Lung (tissue), 12 donors: ENCODE measurements around the gene C1QTNF3. TPM values are rescaled to one million over a fixed set of nuclear protein-coding genes. Genes with fewer than 3 reads are reported as not detected.

Experiments used
- ATAC-seq: fragments of 200-7000 bp; cut with Tn5 transposase; one replicate; pipeline ENCODE4 v1.9.1; 2020; ENCODE audit warnings: moderate number of reproducible peaks; ENCODE audit not compliant: insufficient read depth, low FRiP score
- DNase-seq, 3 donors: peaks; one replicate each; pipeline ENCODE4 v3.0.0-alpha.2; 2013 to 2017
- H3K27ac ChIP-seq, 2 donors: one replicate each; pipeline ENCODE4 v1.5.1; 2013; ENCODE audit warnings: mild to moderate bottlenecking in 2 of 2, moderate library complexity in 2 of 2, control low read depth in 1 of 2, inconsistent platforms in 1 of 2, low read depth in 1 of 2, low read length in 1 of 2
- H3K27me3 ChIP-seq, 3 donors: one replicate each; pipeline ENCODE4 v1.5.1; 2013; ENCODE audit warnings: low read length in 2 of 3; ENCODE audit not compliant: control insufficient read depth in 3 of 3, insufficient read depth in 3 of 3
- H3K36me3 ChIP-seq, 4 donors: one replicate each; pipeline ENCODE4 v1.5.1; 2013; ENCODE audit warnings: low read length in 4 of 4, mild to moderate bottlenecking in 1 of 4, moderate library complexity in 1 of 4; ENCODE audit not compliant: control insufficient read depth in 4 of 4, insufficient read depth in 4 of 4
- H3K4me1 ChIP-seq, 5 donors: one replicate each; pipeline ENCODE4 v1.5.1; 2013; ENCODE audit warnings: low read length in 5 of 5, mild to moderate bottlenecking in 2 of 5, moderate library complexity in 1 of 5; ENCODE audit not compliant: control insufficient read depth in 5 of 5, insufficient read depth in 5 of 5
- H3K4me3 ChIP-seq: one replicate; pipeline ENCODE4 v1.5.1; 2013; ENCODE audit warnings: mild to moderate bottlenecking, control low read depth, moderate library complexity
- H3K9ac ChIP-seq, 2 donors: one replicate each; pipeline ENCODE4 v1.5.1; 2013; ENCODE audit warnings: low read length in 2 of 2, control low read depth in 1 of 2; ENCODE audit not compliant: insufficient read depth in 1 of 2
- H3K9me3 ChIP-seq, 4 donors: one replicate each; pipeline ENCODE4 v1.5.1; 2013; ENCODE audit warnings: low read length in 3 of 4, mild to moderate bottlenecking in 1 of 4, moderate library complexity in 1 of 4; ENCODE audit not compliant: control insufficient read depth in 4 of 4, insufficient read depth in 3 of 4
- CTCF ChIP-seq: IDR thresholded peaks from 2 replicates; pipeline ENCODE4 v1.5.1; 2012; ENCODE audit warnings: mild to moderate bottlenecking; ENCODE audit errors: control extremely low read depth, extremely low read depth
- WGBS, 2 donors: extraction: QIAGEN DNeasy Blood & Tissue Kit; methylation state at CpG; one replicate each; pipeline ENCODE4 v1.1.7; 2013; 5-methylcytosine and 5-hydroxymethylcytosine counted together
- polyA plus RNA-seq, 2 donors: library from polyadenylated mRNA; stranded (reverse); fragments of 200-250 nt; gene quantifications; one replicate each; pipeline ENCODE4 v1.2.1, GENCODE V29; 2013
- total RNA-seq, 2 donors: library from RNA; depleted of rRNA in 1 of 2; stranded (reverse); fragments of >200 nt in 1 of 2; gene quantifications; one replicate each; pipeline ENCODE4 v1.2.1, GENCODE V29; 2014 to 2021
- donor health status: control.
- donor health status: control.
- donor health status: Bipolar disorder and iron deficiency.
- donor health status: healthy.
- donor health status: DM: yes; HTN: yes; CAD: no.

The C1QTNF3 gene
- total and polyA plus RNA-seq, 4 donors, result 0.92 to 20.3 (median 3.9) TPM

GRCh38 chr5:34039398-34040157 is 3.4 kb downstream of the C1QTNF3 start:
- H3K4me1 ChIP-seq, result peaks cover 4 to 28% (median 13%) of the 10 kb centered on the region in 5 donors
- no peak overlapping the region for H3K9ac ChIP-seq
- DNase-seq (no peak), ATAC-seq (peak; percentile 34)
- H3K27me3 ChIP-seq, result peaks cover 0 to 2% (median 0%) of the 10 kb centered on the region in 3 donors
- H3K27ac ChIP-seq, result no peak overlapping the region
- no peaks in the 10 kb centered on the region for H3K9me3 ChIP-seq
- peaks cover 0 to 5% (median 4%) of the 10 kb centered on the region in 4 donors for H3K36me3 ChIP-seq
- no peak for TF ChIP-seq CTCF
- H3K4me3 ChIP-seq, result no peak overlapping the region
- 65 to 79% methylated on average over 10 of the region's 10 CpGs for WGBS, 2 donors

GRCh38 chr5:34038838-34039237 is 4.2 kb downstream of the C1QTNF3 start:
- DNase-seq, result no peak
- peaks cover 0 to 2% (median 0%) of the 10 kb centered on the region in 3 donors for H3K27me3 ChIP-seq
- no peaks in the 10 kb centered on the region for H3K9me3 ChIP-seq
- ATAC-seq, result no peak
- H3K4me3 ChIP-seq, result no peak overlapping the region
- H3K4me1 ChIP-seq, result peaks cover 4 to 21% (median 11%) of the 10 kb centered on the region in 5 donors
- WGBS, 2 donors, result 91 to 92% methylated on average over 4 of the region's 4 CpGs
- H3K36me3 ChIP-seq, result peaks cover 1 to 5% (median 4%) of the 10 kb centered on the region in 4 donors
- no peak overlapping the region for H3K9ac ChIP-seq
- TF ChIP-seq CTCF, result no peak
- H3K27ac ChIP-seq, result no peak overlapping the region

GRCh38 chr5:34038390-34038789 is 4.6 kb downstream of the C1QTNF3 start:
- Histone ChIP-seq H3K9me3 (no peaks in the 10 kb centered on the region), H3K27ac (no peak overlapping the region), H3K36me3 (peaks cover 1 to 5% (median 4%) of the 10 kb centered on the region in 4 donors), H3K4me3 (no peak overlapping the region), H3K27me3 (peaks cover 0 to 2% (median 0%) of the 10 kb centered on the region in 3 donors), H3K4me1 (peaks cover 4 to 16% (median 8%) of the 10 kb centered on the region in 5 donors), H3K9ac (no peak overlapping the region)
- no peak for TF ChIP-seq CTCF
- WGBS, 2 donors, result 89% methylated on average over 2 of the region's 2 CpGs
- DNase-seq, result no peak
- ATAC-seq, result no peak
